DND-41 (cell line): ENCODE results near the gene KCNT1.

Experiments used
- ATAC-seq: fragments of 200-7000 bp; cut with Tn5 transposase; 3 replicates; pipeline ENCODE4 v1.9.1; 2021; ENCODE audit warnings: low read depth; ENCODE audit not compliant: insufficient read depth
- DNase-seq: peaks from one replicate; pipeline ENCODE4 v3.0.0-alpha.2; 2020
- H2AFZ ChIP-seq: 2 replicates; pipeline ENCODE4 v1.6.0; 2012; ENCODE audit warnings: low read depth, low read length
- H3K27ac ChIP-seq: 2 replicates; pipeline ENCODE4 v1.5.1; 2012; ENCODE audit warnings: low read length, inconsistent platforms
- H3K27me3 ChIP-seq: fragments of 200-600 bp; sonication (generic); 2 replicates; pipeline ENCODE4 v1.6.0; 2012; ENCODE audit warnings: low read length, mild to moderate bottlenecking, inconsistent platforms; ENCODE audit not compliant: insufficient read depth, poor library complexity
- H3K36me3 ChIP-seq: 2 replicates; pipeline ENCODE4 v1.5.1; 2012; ENCODE audit warnings: low read length, inconsistent platforms; ENCODE audit not compliant: insufficient read depth
- H3K4me1 ChIP-seq: 2 replicates; pipeline ENCODE4 v1.5.1; 2012; ENCODE audit warnings: mild to moderate bottlenecking, low read length; ENCODE audit not compliant: insufficient read depth
- H3K4me2 ChIP-seq: 2 replicates; pipeline ENCODE4 v1.6.0; 2012; ENCODE audit warnings: mild to moderate bottlenecking, moderate library complexity, low read length, inconsistent platforms; ENCODE audit not compliant: insufficient read depth
- H3K4me3 ChIP-seq, 2 experiments: fragments of 200-600 bp in 1 of 2; shearing (Covaris generic) in 1 of 2; 2 replicates each; pipeline ENCODE4 v1.5.1; 2012 to 2016; ENCODE audit warnings: inconsistent platforms in 2 of 2, low read length in 2 of 2, mild to moderate bottlenecking in 2 of 2, low read depth in 1 of 2, moderate library complexity in 1 of 2
- H3K79me2 ChIP-seq: 2 replicates; pipeline ENCODE4 v1.6.0; 2012; ENCODE audit warnings: low read length, inconsistent platforms; ENCODE audit not compliant: insufficient read depth
- H3K9ac ChIP-seq: 2 replicates; pipeline ENCODE4 v1.6.0; 2012; ENCODE audit warnings: low read depth, mild to moderate bottlenecking, inconsistent platforms, low read length, moderate library complexity
- H3K9me3 ChIP-seq: 2 replicates; pipeline ENCODE4 v1.5.1; 2012; ENCODE audit warnings: low read length, moderate library complexity, mild to moderate bottlenecking, inconsistent platforms; ENCODE audit not compliant: insufficient read depth, severe bottlenecking
- H4K20me1 ChIP-seq: 2 replicates; pipeline ENCODE4 v1.6.0; 2012; ENCODE audit warnings: low read length; ENCODE audit not compliant: insufficient read depth
- EZH2 ChIP-seq: IDR thresholded peaks from 3 replicates; pipeline ENCODE4 v1.6.1; 2012; ENCODE audit warnings: borderline replicate concordance, low read depth, mild to moderate bottlenecking, moderate library complexity, low read length, inconsistent platforms; ENCODE audit not compliant: severe bottlenecking
- TF ChIP-seq, protein P1 (sequence below): IDR thresholded peaks from 2 replicates; pipeline ENCODE4 v1.5.1; 2012; ENCODE audit warnings: borderline replicate concordance, low read length, moderate library complexity, mild to moderate bottlenecking; ENCODE audit not compliant: poor library complexity, severe bottlenecking; ENCODE audit errors: extremely low read depth

Gene KCNT1

DNA sequence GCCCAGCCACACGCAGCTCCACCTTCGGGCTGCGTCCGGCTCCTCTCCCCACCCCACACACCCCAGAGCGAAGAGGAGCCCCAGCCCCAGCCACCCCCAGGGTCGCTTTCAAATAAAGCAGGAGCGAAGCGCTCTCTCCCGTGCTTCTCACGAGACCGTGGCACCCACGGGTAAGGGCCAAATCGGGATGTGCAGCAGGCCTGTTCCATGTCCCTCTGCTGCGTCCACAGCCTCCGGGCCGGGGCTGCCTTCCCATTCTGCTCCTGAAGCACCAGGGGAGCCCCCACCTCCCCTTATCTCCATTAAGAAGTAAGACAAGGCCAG is 59.8 kb downstream of the KCNT1 start:
- no peak overlapping the region for H3K27ac ChIP-seq
- no peak overlapping the region for H3K4me3 ChIP-seq
- H3K4me1 ChIP-seq: no peaks in the 10 kb centered on the region
- DNase-seq (no peak), ATAC-seq (no peak)
- no peaks in the 10 kb centered on the region for H3K79me2 ChIP-seq
- no peaks in the 10 kb centered on the region for H3K36me3 ChIP-seq
- H2AFZ ChIP-seq: no peak overlapping the region
- peaks cover 2% of the 10 kb centered on the region for H3K9me3 ChIP-seq
- no peaks in the 10 kb centered on the region for H4K20me1 ChIP-seq
- no peak overlapping the region for H3K9ac ChIP-seq
- TF ChIP-seq, protein P1, sequence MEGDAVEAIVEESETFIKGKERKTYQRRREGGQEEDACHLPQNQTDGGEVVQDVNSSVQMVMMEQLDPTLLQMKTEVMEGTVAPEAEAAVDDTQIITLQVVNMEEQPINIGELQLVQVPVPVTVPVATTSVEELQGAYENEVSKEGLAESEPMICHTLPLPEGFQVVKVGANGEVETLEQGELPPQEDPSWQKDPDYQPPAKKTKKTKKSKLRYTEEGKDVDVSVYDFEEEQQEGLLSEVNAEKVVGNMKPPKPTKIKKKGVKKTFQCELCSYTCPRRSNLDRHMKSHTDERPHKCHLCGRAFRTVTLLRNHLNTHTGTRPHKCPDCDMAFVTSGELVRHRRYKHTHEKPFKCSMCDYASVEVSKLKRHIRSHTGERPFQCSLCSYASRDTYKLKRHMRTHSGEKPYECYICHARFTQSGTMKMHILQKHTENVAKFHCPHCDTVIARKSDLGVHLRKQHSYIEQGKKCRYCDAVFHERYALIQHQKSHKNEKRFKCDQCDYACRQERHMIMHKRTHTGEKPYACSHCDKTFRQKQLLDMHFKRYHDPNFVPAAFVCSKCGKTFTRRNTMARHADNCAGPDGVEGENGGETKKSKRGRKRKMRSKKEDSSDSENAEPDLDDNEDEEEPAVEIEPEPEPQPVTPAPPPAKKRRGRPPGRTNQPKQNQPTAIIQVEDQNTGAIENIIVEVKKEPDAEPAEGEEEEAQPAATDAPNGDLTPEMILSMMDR: no peak
- no peak for TF ChIP-seq EZH2
- H3K4me2 ChIP-seq: no peak overlapping the region
- no peaks in the 10 kb centered on the region for H3K27me3 ChIP-seq

DNA sequence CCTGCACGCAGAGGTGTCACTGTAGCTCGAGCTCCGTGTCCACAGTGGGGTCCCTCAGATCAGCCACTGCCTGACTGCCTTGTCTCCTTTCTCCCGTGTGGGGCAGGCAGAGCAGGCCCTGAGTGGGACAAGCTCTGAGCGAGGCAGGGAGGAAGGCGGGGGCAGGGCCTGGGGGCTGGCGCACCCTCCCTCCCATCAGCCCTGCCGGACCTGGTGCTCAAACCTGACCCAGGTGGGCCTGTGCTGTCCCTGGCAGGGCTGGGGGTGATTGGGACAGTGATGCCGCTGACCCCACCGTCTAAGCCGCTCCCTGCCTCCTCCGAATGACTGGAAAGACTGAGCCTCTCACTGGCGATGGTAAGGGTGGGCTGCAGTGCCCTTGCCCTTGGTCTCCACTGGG is 60.9 kb downstream of the KCNT1 start:
- no peak for TF ChIP-seq EZH2
- TF ChIP-seq, protein P1: no peak
- peaks cover 6% of the 10 kb centered on the region for H3K9me3 ChIP-seq
- ATAC-seq: no peak
- no peak overlapping the region for H3K4me3 ChIP-seq
- H2AFZ ChIP-seq: no peak overlapping the region
- no peaks in the 10 kb centered on the region for H4K20me1 ChIP-seq
- H3K27ac ChIP-seq: no peak overlapping the region
- H3K4me2 ChIP-seq: no peak overlapping the region
- DNase-seq: no peak
- H3K9ac ChIP-seq: no peak overlapping the region
- H3K27me3 ChIP-seq: no peaks in the 10 kb centered on the region
- no peaks in the 10 kb centered on the region for H3K36me3 ChIP-seq
- no peaks in the 10 kb centered on the region for H3K79me2 ChIP-seq
- H3K4me1 ChIP-seq: no peaks in the 10 kb centered on the region

DNA sequence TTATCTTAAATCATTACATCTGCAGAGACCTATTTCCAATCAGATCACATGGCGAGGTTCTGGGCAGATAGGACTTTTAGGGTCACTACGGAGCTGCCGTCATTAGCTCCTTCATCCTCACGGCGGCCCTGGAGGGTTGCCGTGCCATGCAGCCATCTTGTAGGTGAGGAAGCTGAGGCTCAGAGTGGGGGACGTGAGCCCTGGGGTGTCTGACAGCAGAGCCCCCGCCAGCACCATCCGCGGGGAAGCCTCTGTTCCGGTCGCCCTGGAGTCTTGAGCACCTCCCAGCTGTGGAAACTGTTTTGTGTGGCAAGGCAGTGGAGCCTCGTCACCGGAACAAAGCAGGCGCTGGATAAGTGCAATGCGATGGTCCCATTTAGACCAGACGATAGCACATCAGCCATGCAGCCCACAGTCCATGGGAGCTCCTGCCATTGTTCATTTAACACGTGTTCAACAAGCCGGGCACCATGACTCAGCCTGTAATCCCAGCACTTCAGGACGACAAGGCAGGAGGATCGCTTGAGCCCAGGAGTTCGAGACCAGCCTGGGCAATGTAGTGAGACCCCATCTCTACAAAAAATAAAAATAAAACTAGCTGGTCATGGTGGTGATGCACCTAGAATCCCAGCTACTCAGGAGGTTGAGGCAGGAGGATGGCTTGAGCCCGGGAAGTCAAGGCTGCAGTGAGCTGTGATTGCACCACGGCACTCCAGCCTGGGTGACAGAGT is 61.9 kb downstream of the KCNT1 start:
- Histone ChIP-seq H4K20me1 (no peaks in the 10 kb centered on the region), H3K9me3 (peaks cover 6% of the 10 kb centered on the region), H3K27ac (no peak overlapping the region), H3K4me1 (no peaks in the 10 kb centered on the region), H3K9ac (no peak overlapping the region), H3K27me3 (no peaks in the 10 kb centered on the region), H2AFZ (no peak overlapping the region), H3K4me3 (no peak overlapping the region), H3K79me2 (no peaks in the 10 kb centered on the region), H3K4me2 (no peak overlapping the region), H3K36me3 (no peaks in the 10 kb centered on the region)
- DNase-seq (no peak), ATAC-seq (no peak)
- TF ChIP-seq, protein P1: no peak
- no peak for TF ChIP-seq EZH2

DNA sequence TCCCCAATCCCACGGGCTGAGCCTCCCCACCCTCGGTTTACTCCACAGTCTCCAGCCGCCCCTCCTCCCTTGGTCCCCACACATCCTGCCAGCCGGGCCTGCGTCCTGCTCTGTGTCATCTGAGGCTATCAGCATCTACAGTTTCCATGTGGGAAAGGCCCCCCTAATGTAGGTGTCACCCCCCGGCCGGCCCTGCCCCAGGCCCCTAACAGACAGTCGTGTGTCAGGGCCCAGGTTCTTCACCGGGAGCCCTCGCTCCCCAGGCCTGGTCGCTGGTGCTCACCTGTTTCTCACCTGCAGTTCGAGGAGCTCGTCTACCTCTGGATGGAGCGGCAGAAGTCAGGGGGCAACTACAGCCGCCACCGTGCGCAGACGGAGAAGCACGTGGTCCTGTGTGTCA is 62.7 kb downstream of the KCNT1 start:
- no peaks in the 10 kb centered on the region for H3K4me1 ChIP-seq
- no peak overlapping the region for H3K27ac ChIP-seq
- peaks cover 6% of the 10 kb centered on the region for H3K9me3 ChIP-seq
- H3K4me3 ChIP-seq: no peak overlapping the region
- no peak for TF ChIP-seq EZH2
- TF ChIP-seq, protein P1: no peak
- DNase-seq: no peak
- no peak overlapping the region for H3K4me2 ChIP-seq
- no peak for ATAC-seq
- H3K36me3 ChIP-seq: no peaks in the 10 kb centered on the region
- H2AFZ ChIP-seq: no peak overlapping the region
- H3K27me3 ChIP-seq: no peaks in the 10 kb centered on the region
- no peaks in the 10 kb centered on the region for H3K79me2 ChIP-seq
- H3K9ac ChIP-seq: no peak overlapping the region
- no peaks in the 10 kb centered on the region for H4K20me1 ChIP-seq
